ENCODE data around the gene DUOXA2.

GRCh38 chr15:45111390-45112142, 2.6 kb upstream of the DUOXA2 start:
- TF ChIP-seq CEBPB (IDR thresholded peaks at IDR 0.05) (no peak), EP300 (IDR thresholded peaks at IDR 0.05; ENCODE audit: borderline replicate concordance) (no peak), TAF1 (IDR thresholded peaks at IDR 0.05; ENCODE audit: low read depth) (no peak), MAX (IDR thresholded peaks at IDR 0.05) (no peak), RAD21 (IDR thresholded peaks at IDR 0.05; ENCODE audit: low read depth) (no peak), CREB1 (IDR thresholded peaks at IDR 0.05; ENCODE audit: low read depth) (no peak), YY1 (IDR thresholded peaks at IDR 0.05; ENCODE audit: low read depth) (no peak), EGR1 (IDR thresholded peaks at IDR 0.05) (no peak)
